ENCODE results near the gene BLVRB.

GRCh38 chr19:40474737-40475136 is 9.2 kb upstream of the BLVRB start:
- TF ChIP-seq POLR2AphosphoS5 (IDR thresholded peaks at IDR 0.05; ENCODE audit: low read depth) (no peak), CTCF (IDR thresholded peaks at IDR 0.05; ENCODE audit: insufficient read depth, low read length) (no peak), REST (IDR thresholded peaks at IDR 0.05; ENCODE audit: insufficient replicate concordance, low read depth) (no peak)
